ENCODE results near the gene EIF4H.

EIF4H gene

GRCh38 chr7:74173866-74174605 lies at the start of gene EIF4H:
Gene EIF4H, plus strand, starts transcription at chr7:74174356. Its CDS starts 28 bp downstream, at chr7:74174384.
- Histone ChIP-seq H3K9me3 (ENCODE audit: control insufficient read depth in 1 of 2, low read length in 2 of 2) (no peaks in the 10 kb centered on the region), H3K4me1 (ENCODE audit: control insufficient read depth in 1 of 2, insufficient read depth in 2 of 2, low read length in 2 of 2) (peaks cover 15 to 38% of the 10 kb centered on the region in 2 donors), H3K36me3 (ENCODE audit: control insufficient read depth in 1 of 2, insufficient read depth in 2 of 2, low read length in 2 of 2) (no peaks in the 10 kb centered on the region), H3K27ac (ENCODE audit: low read length) (peak within 1 kb of the TSS; percentile 93), H3K4me3 (ENCODE audit: low read depth in 1 of 2, low read length in 2 of 2) (peak within 1 kb of the TSS; percentile 92 to 93), H3K27me3 (ENCODE audit: low read depth, low read length) (no peaks in the 10 kb centered on the region)

GRCh38 chr7:74126220-74126880 lies 47.8 kb upstream of the EIF4H start:
- no peaks in the 10 kb centered on the region for H3K27me3 ChIP-seq (ENCODE audit: low read depth, low read length)
- no peaks in the 10 kb centered on the region for H3K9me3 ChIP-seq (ENCODE audit: control insufficient read depth in 1 of 2, low read length in 2 of 2)
- peaks cover 0 to 3% of the 10 kb centered on the region in 2 donors for H3K36me3 ChIP-seq (ENCODE audit: control insufficient read depth in 1 of 2, insufficient read depth in 2 of 2, low read length in 2 of 2)
- H3K4me3 ChIP-seq (ENCODE audit: low read depth in 1 of 2, low read length in 2 of 2) = no peak overlapping the region
- H3K27ac ChIP-seq (ENCODE audit: low read length) = no peak overlapping the region
- no peaks in the 10 kb centered on the region for H3K4me1 ChIP-seq (ENCODE audit: control insufficient read depth in 1 of 2, insufficient read depth in 2 of 2, low read length in 2 of 2)

GRCh38 chr7:74129887-74130286 lies 44.3 kb upstream of the EIF4H start:
- H3K27me3 ChIP-seq (ENCODE audit: low read depth, low read length) = no peaks in the 10 kb centered on the region
- H3K36me3 ChIP-seq (ENCODE audit: control insufficient read depth in 1 of 2, insufficient read depth in 2 of 2, low read length in 2 of 2) = no peaks in the 10 kb centered on the region
- H3K27ac ChIP-seq (ENCODE audit: low read length) = no peak overlapping the region
- H3K4me1 ChIP-seq (ENCODE audit: control insufficient read depth in 1 of 2, insufficient read depth in 2 of 2, low read length in 2 of 2) = no peaks in the 10 kb centered on the region
- no peak overlapping the region for H3K4me3 ChIP-seq (ENCODE audit: low read depth in 1 of 2, low read length in 2 of 2)
- H3K9me3 ChIP-seq (ENCODE audit: control insufficient read depth in 1 of 2, low read length in 2 of 2) = no peaks in the 10 kb centered on the region

GRCh38 chr7:74130518-74130917 lies 43.6 kb upstream of the EIF4H start:
- H3K4me1 ChIP-seq (ENCODE audit: control insufficient read depth in 1 of 2, insufficient read depth in 2 of 2, low read length in 2 of 2) = no peaks in the 10 kb centered on the region

GRCh38 chr7:74134117-74134620 lies 40.0 kb upstream of the EIF4H start:
- H3K27me3 ChIP-seq (ENCODE audit: low read depth, low read length) = no peaks in the 10 kb centered on the region
- no peaks in the 10 kb centered on the region for H3K4me1 ChIP-seq (ENCODE audit: control insufficient read depth in 1 of 2, insufficient read depth in 2 of 2, low read length in 2 of 2)
- no peaks in the 10 kb centered on the region for H3K9me3 ChIP-seq (ENCODE audit: control insufficient read depth in 1 of 2, low read length in 2 of 2)
- no peaks in the 10 kb centered on the region for H3K36me3 ChIP-seq (ENCODE audit: control insufficient read depth in 1 of 2, insufficient read depth in 2 of 2, low read length in 2 of 2)
- no peak overlapping the region for H3K27ac ChIP-seq (ENCODE audit: low read length)
- H3K4me3 ChIP-seq (ENCODE audit: low read depth in 1 of 2, low read length in 2 of 2) = no peak overlapping the region

More at GRCh38 chr7:74130518-74130917, 43.6 kb upstream of the EIF4H start:
- Histone ChIP-seq H3K27me3 (ENCODE audit: low read depth, low read length) (no peaks in the 10 kb centered on the region), H3K36me3 (ENCODE audit: control insufficient read depth in 1 of 2, insufficient read depth in 2 of 2, low read length in 2 of 2) (no peaks in the 10 kb centered on the region), H3K27ac (ENCODE audit: low read length) (no peak overlapping the region), H3K9me3 (ENCODE audit: control insufficient read depth in 1 of 2, low read length in 2 of 2) (no peaks in the 10 kb centered on the region), H3K4me3 (ENCODE audit: low read depth in 1 of 2, low read length in 2 of 2) (no peak overlapping the region)

GRCh38 chr7:74138334-74138867 lies 35.8 kb upstream of the EIF4H start:
- H3K27me3 ChIP-seq (ENCODE audit: low read depth, low read length) = no peaks in the 10 kb centered on the region
- no peaks in the 10 kb centered on the region for H3K36me3 ChIP-seq (ENCODE audit: control insufficient read depth in 1 of 2, insufficient read depth in 2 of 2, low read length in 2 of 2)
- H3K27ac ChIP-seq (ENCODE audit: low read length) = no peak overlapping the region
- H3K4me3 ChIP-seq (ENCODE audit: low read depth in 1 of 2, low read length in 2 of 2) = no peak overlapping the region
- no peaks in the 10 kb centered on the region for H3K9me3 ChIP-seq (ENCODE audit: control insufficient read depth in 1 of 2, low read length in 2 of 2)
- no peaks in the 10 kb centered on the region for H3K4me1 ChIP-seq (ENCODE audit: control insufficient read depth in 1 of 2, insufficient read depth in 2 of 2, low read length in 2 of 2)

- H3K9me3 ChIP-seq (ENCODE audit: control insufficient read depth in 1 of 2, low read length in 2 of 2) = no peaks in the 10 kb centered on the region
- H3K27ac ChIP-seq (ENCODE audit: low read length) = no peak overlapping the region
- H3K27me3 ChIP-seq (ENCODE audit: low read depth, low read length) = no peaks in the 10 kb centered on the region
- no peaks in the 10 kb centered on the region for H3K36me3 ChIP-seq (ENCODE audit: control insufficient read depth in 1 of 2, insufficient read depth in 2 of 2, low read length in 2 of 2)
- H3K4me3 ChIP-seq (ENCODE audit: low read depth in 1 of 2, low read length in 2 of 2) = no peak overlapping the region
- H3K4me1 ChIP-seq (ENCODE audit: control insufficient read depth in 1 of 2, insufficient read depth in 2 of 2, low read length in 2 of 2) = no peaks in the 10 kb centered on the region
Observed at GRCh38 chr7:74138945-74139843, 35.0 kb upstream of the EIF4H start.

GRCh38 chr7:74141705-74142104 lies 32.5 kb upstream of the EIF4H start:
- Histone ChIP-seq H3K27ac (ENCODE audit: low read length) (no peak overlapping the region), H3K4me3 (ENCODE audit: low read depth in 1 of 2, low read length in 2 of 2) (no peak overlapping the region), H3K9me3 (ENCODE audit: control insufficient read depth in 1 of 2, low read length in 2 of 2) (no peaks in the 10 kb centered on the region), H3K36me3 (ENCODE audit: control insufficient read depth in 1 of 2, insufficient read depth in 2 of 2, low read length in 2 of 2) (no peaks in the 10 kb centered on the region), H3K4me1 (ENCODE audit: control insufficient read depth in 1 of 2, insufficient read depth in 2 of 2, low read length in 2 of 2) (no peaks in the 10 kb centered on the region), H3K27me3 (ENCODE audit: low read depth, low read length) (no peaks in the 10 kb centered on the region)

GRCh38 chr7:74143383-74143782 lies 30.8 kb upstream of the EIF4H start:
- H3K4me1 ChIP-seq (ENCODE audit: control insufficient read depth in 1 of 2, insufficient read depth in 2 of 2, low read length in 2 of 2) = no peaks in the 10 kb centered on the region
- no peak overlapping the region for H3K27ac ChIP-seq (ENCODE audit: low read length)
- no peaks in the 10 kb centered on the region for H3K9me3 ChIP-seq (ENCODE audit: control insufficient read depth in 1 of 2, low read length in 2 of 2)
- no peaks in the 10 kb centered on the region for H3K36me3 ChIP-seq (ENCODE audit: control insufficient read depth in 1 of 2, insufficient read depth in 2 of 2, low read length in 2 of 2)
- no peak overlapping the region for H3K4me3 ChIP-seq (ENCODE audit: low read depth in 1 of 2, low read length in 2 of 2)
- no peaks in the 10 kb centered on the region for H3K27me3 ChIP-seq (ENCODE audit: low read depth, low read length)

GRCh38 chr7:74148491-74148890 lies 25.7 kb upstream of the EIF4H start:
- H3K27ac ChIP-seq (ENCODE audit: low read length) = no peak overlapping the region
- H3K36me3 ChIP-seq (ENCODE audit: control insufficient read depth in 1 of 2, insufficient read depth in 2 of 2, low read length in 2 of 2) = no peaks in the 10 kb centered on the region
- no peaks in the 10 kb centered on the region for H3K9me3 ChIP-seq (ENCODE audit: control insufficient read depth in 1 of 2, low read length in 2 of 2)
- no peak overlapping the region for H3K4me3 ChIP-seq (ENCODE audit: low read depth in 1 of 2, low read length in 2 of 2)
- H3K27me3 ChIP-seq (ENCODE audit: low read depth, low read length) = no peaks in the 10 kb centered on the region
- no peaks in the 10 kb centered on the region for H3K4me1 ChIP-seq (ENCODE audit: control insufficient read depth in 1 of 2, insufficient read depth in 2 of 2, low read length in 2 of 2)

- no peaks in the 10 kb centered on the region for H3K36me3 ChIP-seq (ENCODE audit: control insufficient read depth in 1 of 2, insufficient read depth in 2 of 2, low read length in 2 of 2)
- no peaks in the 10 kb centered on the region for H3K4me1 ChIP-seq (ENCODE audit: control insufficient read depth in 1 of 2, insufficient read depth in 2 of 2, low read length in 2 of 2)
- no peak overlapping the region for H3K4me3 ChIP-seq (ENCODE audit: low read depth in 1 of 2, low read length in 2 of 2)
- H3K9me3 ChIP-seq (ENCODE audit: control insufficient read depth in 1 of 2, low read length in 2 of 2) = no peaks in the 10 kb centered on the region
- no peaks in the 10 kb centered on the region for H3K27me3 ChIP-seq (ENCODE audit: low read depth, low read length)
- no peak overlapping the region for H3K27ac ChIP-seq (ENCODE audit: low read length)
Observed at GRCh38 chr7:74149071-74149470, 25.1 kb upstream of the EIF4H start.
